Gastrocnemius medialis (tissue), 4 donors: ENCODE measurements around the gene CDC42BPA. TPM values are rescaled to one million over a fixed set of nuclear protein-coding genes. Genes with fewer than 3 reads are reported as not detected.

Experiments used
- ATAC-seq, 2 donors: fragments of 150-250 bp; one replicate each; pipeline ENCODE4 v1.9.1; 2016
- DNase-seq, 2 donors: peaks; one replicate each; pipeline ENCODE4 v3.0.0-alpha.2; 2019
- H3K27ac ChIP-seq, 4 donors: fragments of 200-600 bp; sonication (generic); 1 replicate in 1 of 4; 2 replicates in 3 of 4; pipeline ENCODE4 v1.5.1; 2016 to 2018; ENCODE audit warnings: mild to moderate bottlenecking in 2 of 4, moderate library complexity in 1 of 4
- H3K27me3 ChIP-seq, 3 donors: fragments of 200-600 bp; sonication (generic) in 2 of 3; 1 replicate in 1 of 3; 2 replicates in 2 of 3; pipeline versions ENCODE4 v1.5.1 to v1.6.0; 2016 to 2019; ENCODE audit warnings: mild to moderate bottlenecking in 1 of 3, moderate library complexity in 1 of 3
- H3K36me3 ChIP-seq, 2 donors: fragments of 200-600 bp; sonication (generic) in 1 of 2; one replicate each; pipeline ENCODE4 v1.5.1; 2017 to 2018
- H3K4me1 ChIP-seq, 2 donors: fragments of 200-600 bp; sonication (generic) in 1 of 2; one replicate each; pipeline ENCODE4 v1.5.1; 2016 to 2017; ENCODE audit warnings: mild to moderate bottlenecking in 2 of 2
- H3K4me3 ChIP-seq, 4 donors: fragments of 200-600 bp; sonication (generic) in 3 of 4; 1 replicate in 1 of 4; 2 replicates in 3 of 4; pipeline ENCODE4 v1.5.1; 2016 to 2019; ENCODE audit warnings: mild to moderate bottlenecking in 2 of 4
- H3K9me3 ChIP-seq, 3 donors: fragments of 200-600 bp; sonication (generic) in 2 of 3; 1 replicate in 1 of 3; 2 replicates in 2 of 3; pipeline ENCODE4 v1.5.1; 2016 to 2019
- CTCF ChIP-seq, 5 experiments: fragments of 450-650 bp in 3 of 5; fragments of 200-600 bp in 2 of 5; sonication (generic) in 2 of 5; IDR thresholded peaks in 4 of 5; conservative IDR thresholded peaks in 1 of 5; 1 replicate in 4 of 5; 2 replicates in 1 of 5; pipeline ENCODE4 v1.5.1; 2016 to 2019; ENCODE audit warnings: antibody characterized with exemption in 5 of 5, mild to moderate bottlenecking in 3 of 5, moderate library complexity in 3 of 5
- POLR2A ChIP-seq, 2 donors: fragments of 450-650 bp; IDR thresholded peaks; one replicate each; pipeline ENCODE4 v1.6.1; 2017; ENCODE audit warnings: antibody characterized with exemption in 2 of 2, mild to moderate bottlenecking in 2 of 2, moderate library complexity in 2 of 2
- in situ Hi-C, 4 donors: fragments of 200-750 bp; cut with MboI; loops; one replicate each; pipeline versions ENCODE4 v1.15.0 to v1.8.0; 2017; ENCODE audit warnings: low sequenced_read_pairs in 4 of 4
- intact Hi-C: fragments of 100-400 bp; cut with DNase I; formaldehyde crosslinking; loops from one replicate; pipeline ENCODE4 v1.15.1; 2023; ENCODE audit warnings: low total_unique reads
- total RNA-seq, 4 donors: library from RNA; depleted of rRNA; stranded (reverse); fragments of >200 nt; gene quantifications; one replicate each; pipeline versions ENCODE4 v1.1.0 to v1.2.3, GENCODE V29; 2016

CDC42BPA gene
- total RNA-seq, 4 donors from 2014 or later, result 13.9 to 30.6 (median 16.6) TPM

- Histone ChIP-seq H3K4me1 (peaks cover 71 to 83% of the 10 kb centered on the region in 2 donors), H3K36me3 (no peaks in the 10 kb centered on the region), H3K27me3 (no peaks in the 10 kb centered on the region), H3K27ac (peak overlapping the region; percentile 98 to 99 (median 99)), H3K4me3 (no peak overlapping the region), H3K9me3 (no peaks in the 10 kb centered on the region)
- TF ChIP-seq CTCF (IDR thresholded peaks at IDR 0.05 in 4 of 5, conservative IDR thresholded peaks at IDR 0.05 in 1 of 5), result no peak
- no peak for TF ChIP-seq POLR2A (IDR thresholded peaks at IDR 0.05)
- ATAC-seq, result no peak
- DNase-seq, result no peak
- intact Hi-C loops, result loop anchor here (10.0 kb wide), 3 partner anchors 285 to 1255 kb away; partner anchors contain the start of genes ARF1 and OBSCN
- in situ Hi-C loops, result no loop called here
These were observed 368.9 kb downstream of the CDC42BPA start for GRCh38 chr1:226949401-226949800.

GRCh38 chr1:226948996-226949395 lies 369.3 kb downstream of the CDC42BPA start:
- TF ChIP-seq POLR2A (IDR thresholded peaks at IDR 0.05) (no peak), CTCF (IDR thresholded peaks at IDR 0.05 in 4 of 5, conservative IDR thresholded peaks at IDR 0.05 in 1 of 5) (no peak)
- Histone ChIP-seq H3K4me3 (no peak overlapping the region), H3K4me1 (peaks cover 74 to 87% of the 10 kb centered on the region in 2 donors), H3K36me3 (no peaks in the 10 kb centered on the region), H3K27ac (peak overlapping the region; percentile 98 to 99 (median 99)), H3K27me3 (no peaks in the 10 kb centered on the region), H3K9me3 (no peaks in the 10 kb centered on the region)
- ATAC-seq (no peak), DNase-seq (no peak)
- in situ Hi-C loops (no loop called here), intact Hi-C loops (loop anchor here (10.0 kb wide), 3 partner anchors 284 to 1256 kb away; partner anchors contain the start of genes ARF1 and OBSCN)

GRCh38 chr1:226948480-226948879 lies 369.8 kb downstream of the CDC42BPA start:
- intact Hi-C loops (loop anchor here (10.0 kb wide), 3 partner anchors 284 to 1256 kb away; partner anchors contain the start of genes ARF1 and OBSCN), in situ Hi-C loops (no loop called here)
- Histone ChIP-seq H3K4me1 (peaks cover 78 to 87% of the 10 kb centered on the region in 2 donors), H3K27ac (peak overlapping the region; percentile 98 to 99 (median 99)), H3K27me3 (no peaks in the 10 kb centered on the region), H3K4me3 (peak overlapping the region in 1 of 4 donors; percentile 38), H3K36me3 (no peaks in the 10 kb centered on the region), H3K9me3 (no peaks in the 10 kb centered on the region)
- no peak for TF ChIP-seq POLR2A (IDR thresholded peaks at IDR 0.05)
- DNase-seq (no peak), ATAC-seq (no peak)

GRCh38 chr1:226948051-226948450 lies 370.2 kb downstream of the CDC42BPA start:
- peak overlapping the region; percentile 98 to 99 (median 99) for H3K27ac ChIP-seq
- ATAC-seq, result no peak

More at GRCh38 chr1:226948051-226948450, 370.2 kb downstream of the CDC42BPA start:
- TF ChIP-seq POLR2A (IDR thresholded peaks at IDR 0.05) (no peak), CTCF (IDR thresholded peaks at IDR 0.05 in 4 of 5, conservative IDR thresholded peaks at IDR 0.05 in 1 of 5) (no peak)
- peaks cover 78 to 84% of the 10 kb centered on the region in 2 donors for H3K4me1 ChIP-seq
- in situ Hi-C loops (no loop called here), intact Hi-C loops (loop anchor here (10.0 kb wide), 3 partner anchors 283 to 1257 kb away; partner anchors contain the start of genes ARF1 and OBSCN)
- H3K9me3 ChIP-seq, result no peaks in the 10 kb centered on the region
- peak overlapping the region in 1 of 4 donors; percentile 38 for H3K4me3 ChIP-seq
- no peak for DNase-seq
- H3K27me3 ChIP-seq, result no peaks in the 10 kb centered on the region
- H3K36me3 ChIP-seq, result no peaks in the 10 kb centered on the region
